GM12801 (cell line): ENCODE results near the gene SDK1.

Experiments used
- TF ChIP-seq, protein P1 (sequence below): IDR thresholded peaks from one replicate; pipeline ENCODE4 v1.5.1; 2011; ENCODE audit warnings: control low read depth; ENCODE audit not compliant: insufficient read length; ENCODE audit errors: extremely low read depth

SDK1 gene

DNA sequence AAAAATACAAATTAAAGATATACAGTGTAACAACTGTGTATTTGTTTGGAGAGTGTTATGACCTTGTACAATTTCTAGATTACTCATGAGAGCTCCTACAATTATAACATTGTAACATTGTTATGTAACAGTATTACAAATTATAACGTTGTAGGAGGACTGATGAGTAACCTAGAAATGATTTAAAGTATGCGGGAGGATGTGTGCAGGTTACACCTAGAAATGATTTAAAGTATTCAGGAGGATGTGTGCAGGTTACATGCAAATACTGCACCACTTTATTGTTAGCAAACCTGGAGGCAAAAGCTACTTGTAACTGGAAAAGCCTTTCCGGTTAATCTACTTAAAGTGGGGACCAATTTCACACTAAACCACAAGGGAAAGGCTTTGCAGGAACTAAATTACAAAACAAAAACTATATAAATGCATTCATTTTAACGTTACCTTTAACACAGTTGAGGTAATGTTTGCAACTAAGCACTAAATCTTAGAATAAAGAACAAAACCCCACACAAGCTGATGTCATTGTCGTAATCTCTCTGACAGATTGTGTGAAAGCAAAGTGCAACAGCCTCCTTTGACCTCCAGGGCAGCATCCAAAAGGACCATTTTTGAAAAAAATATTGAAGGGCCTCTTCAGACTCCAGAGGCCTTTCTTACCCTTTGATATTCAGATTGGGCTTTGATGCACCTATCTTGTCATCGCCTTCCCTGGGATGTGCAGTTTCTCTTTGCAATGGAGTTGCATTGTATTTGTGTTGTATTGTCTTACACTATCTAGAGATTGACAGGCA lies 858.9 kb downstream of the SDK1 start:
- TF ChIP-seq, protein P1, sequence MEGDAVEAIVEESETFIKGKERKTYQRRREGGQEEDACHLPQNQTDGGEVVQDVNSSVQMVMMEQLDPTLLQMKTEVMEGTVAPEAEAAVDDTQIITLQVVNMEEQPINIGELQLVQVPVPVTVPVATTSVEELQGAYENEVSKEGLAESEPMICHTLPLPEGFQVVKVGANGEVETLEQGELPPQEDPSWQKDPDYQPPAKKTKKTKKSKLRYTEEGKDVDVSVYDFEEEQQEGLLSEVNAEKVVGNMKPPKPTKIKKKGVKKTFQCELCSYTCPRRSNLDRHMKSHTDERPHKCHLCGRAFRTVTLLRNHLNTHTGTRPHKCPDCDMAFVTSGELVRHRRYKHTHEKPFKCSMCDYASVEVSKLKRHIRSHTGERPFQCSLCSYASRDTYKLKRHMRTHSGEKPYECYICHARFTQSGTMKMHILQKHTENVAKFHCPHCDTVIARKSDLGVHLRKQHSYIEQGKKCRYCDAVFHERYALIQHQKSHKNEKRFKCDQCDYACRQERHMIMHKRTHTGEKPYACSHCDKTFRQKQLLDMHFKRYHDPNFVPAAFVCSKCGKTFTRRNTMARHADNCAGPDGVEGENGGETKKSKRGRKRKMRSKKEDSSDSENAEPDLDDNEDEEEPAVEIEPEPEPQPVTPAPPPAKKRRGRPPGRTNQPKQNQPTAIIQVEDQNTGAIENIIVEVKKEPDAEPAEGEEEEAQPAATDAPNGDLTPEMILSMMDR: no peak

DNA sequence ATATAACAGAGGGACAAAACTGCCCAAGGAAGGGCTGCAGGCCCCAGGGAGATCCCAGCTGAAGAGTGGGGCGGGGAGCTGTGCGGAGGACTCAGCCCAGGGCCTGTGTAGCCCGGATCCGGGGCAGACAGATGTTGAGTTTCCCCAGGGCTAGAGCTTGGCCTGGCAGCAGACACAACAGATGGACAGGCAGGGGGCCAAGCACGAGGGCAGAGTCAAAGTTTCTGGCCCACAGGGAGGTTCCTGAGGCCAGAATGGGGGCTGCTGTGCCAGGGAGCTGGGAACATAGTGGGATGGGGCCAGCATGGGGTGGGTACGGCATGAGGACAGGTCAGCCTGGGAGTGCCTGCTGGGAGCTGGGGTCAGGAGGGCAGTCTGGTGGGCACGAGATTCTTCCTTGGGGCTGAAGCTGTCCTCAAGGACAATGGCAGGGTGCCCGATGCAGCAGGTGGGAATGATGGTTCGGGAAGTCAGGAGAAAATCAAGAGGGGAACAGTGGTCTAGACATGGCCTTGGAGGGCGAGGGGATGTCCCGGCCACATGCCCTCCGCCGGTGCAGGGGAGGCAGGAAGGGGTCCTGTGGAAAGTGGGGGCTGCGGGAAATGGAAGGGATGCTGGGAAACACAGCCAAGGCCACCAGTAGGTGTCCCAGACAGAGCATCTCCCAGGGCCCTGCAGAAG lies 862.0 kb downstream of the SDK1 start:
- TF ChIP-seq, protein P1: no peak

DNA sequence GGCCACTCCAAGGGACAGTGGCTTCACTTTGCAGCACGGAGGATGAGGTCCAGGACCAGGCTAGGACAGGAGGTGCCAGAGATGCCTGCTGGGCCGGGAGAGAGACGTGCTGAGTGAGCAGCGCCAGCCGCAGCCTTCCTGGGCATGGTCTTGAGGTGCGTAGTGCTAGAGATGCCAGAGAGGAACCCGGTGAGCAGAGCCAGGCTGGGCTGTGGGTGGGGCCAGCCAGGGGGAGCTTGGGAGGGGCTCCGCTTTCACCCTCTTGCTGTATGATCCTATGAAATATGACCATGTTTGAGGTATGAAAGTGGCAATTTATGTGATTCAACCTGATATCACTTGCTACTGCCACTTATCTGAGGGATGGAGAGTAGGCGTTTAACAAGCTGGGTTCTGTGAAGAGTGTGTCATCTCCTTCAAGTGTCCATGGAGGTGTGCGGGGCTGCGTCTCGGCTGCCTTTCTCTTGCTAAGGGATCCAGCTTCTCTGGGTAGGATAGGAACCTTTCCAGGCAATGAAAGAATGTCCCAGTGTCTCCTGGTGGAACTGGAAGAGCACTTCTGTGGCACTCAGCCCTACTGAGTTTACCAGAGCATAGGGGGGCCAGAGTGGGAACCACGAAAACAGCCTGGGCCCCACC lies 862.6 kb downstream of the SDK1 start:
- TF ChIP-seq, protein P1: no peak

DNA sequence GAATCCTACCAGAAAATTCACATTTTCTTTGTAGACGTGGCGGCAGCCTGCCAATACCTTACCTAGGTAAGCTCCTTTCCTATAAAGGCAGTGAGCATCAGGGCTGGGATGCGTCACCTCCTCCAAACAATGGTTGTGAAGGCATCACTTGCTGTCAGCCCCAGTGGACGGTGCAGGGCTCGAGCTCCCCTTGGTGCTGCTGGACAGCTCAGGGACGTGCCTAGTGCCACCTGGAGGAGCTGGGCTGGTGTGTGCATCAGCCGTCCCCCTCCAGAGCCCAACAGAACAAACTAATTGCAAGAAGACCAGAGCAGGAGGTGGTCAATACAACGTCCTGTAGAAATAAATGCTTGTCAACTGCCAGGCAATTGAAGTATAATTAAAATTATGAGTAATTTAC lies 863.5 kb downstream of the SDK1 start:
- TF ChIP-seq, protein P1: no peak

DNA sequence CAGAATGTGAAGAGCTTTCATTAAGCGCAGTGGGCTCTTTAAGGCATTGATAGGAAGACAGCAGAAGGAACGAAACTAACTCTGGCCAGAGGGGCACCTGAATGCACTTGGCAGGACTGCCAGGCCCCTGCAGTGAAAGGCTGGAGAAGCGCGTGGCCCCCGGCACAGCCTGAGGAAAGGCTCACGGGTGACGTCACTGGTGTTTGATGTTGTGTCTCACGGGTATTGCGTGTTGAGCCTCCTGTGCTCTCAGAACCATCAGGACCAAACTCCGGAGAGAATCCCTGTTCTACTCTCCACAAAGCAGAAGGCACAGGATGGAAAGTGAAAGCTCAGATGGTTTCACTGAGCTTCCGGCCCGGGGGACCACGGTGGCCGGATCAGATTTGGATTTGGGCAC lies 865.3 kb downstream of the SDK1 start:
- TF ChIP-seq, protein P1: no peak

DNA sequence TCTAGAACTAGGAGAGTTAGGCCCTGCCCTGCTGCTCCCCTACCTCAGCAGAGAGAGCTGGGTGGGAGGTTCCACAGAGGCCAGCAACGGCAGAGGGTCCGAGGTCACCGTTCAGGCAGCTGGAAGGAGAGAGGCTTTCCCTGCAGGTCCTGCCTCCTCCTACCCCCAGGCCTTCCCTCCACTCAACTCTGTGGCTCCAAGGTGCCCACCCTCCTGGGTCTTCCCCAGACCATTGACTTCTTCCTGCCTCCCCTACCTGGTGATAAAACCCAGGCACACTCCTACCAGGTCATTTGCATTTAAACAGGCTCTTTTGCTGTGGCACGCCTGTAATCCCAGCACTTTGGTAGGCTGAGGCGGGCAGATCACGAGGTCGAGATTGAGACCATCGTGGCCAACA lies 865.8 kb downstream of the SDK1 start:
- TF ChIP-seq, protein P1: no peak

DNA sequence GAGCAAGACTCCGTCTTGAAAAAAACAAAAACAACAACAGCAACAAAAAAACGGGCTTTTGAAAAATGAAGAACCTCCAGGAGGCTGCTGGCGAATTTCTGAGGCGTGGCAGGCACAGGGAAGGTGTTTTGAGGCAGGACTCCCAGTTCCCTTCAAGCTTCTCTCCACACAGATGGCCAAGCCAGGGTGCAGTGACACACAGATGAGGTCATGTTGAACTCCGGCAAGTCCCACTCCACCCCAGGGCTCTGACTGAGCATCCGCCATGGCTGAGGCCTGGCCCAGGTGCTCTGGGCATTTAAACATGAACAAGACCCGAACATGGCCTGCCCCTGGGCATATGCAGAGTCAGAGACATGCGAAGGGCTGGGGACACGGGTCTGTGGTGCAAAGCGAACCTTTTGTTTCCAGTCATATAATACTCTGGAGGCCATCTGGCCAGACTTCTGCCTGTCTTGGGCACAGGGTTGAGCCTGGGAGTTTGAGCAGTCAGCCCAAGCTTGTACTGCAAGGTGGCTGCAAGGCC lies 866.4 kb downstream of the SDK1 start:
- TF ChIP-seq, protein P1: no peak
